Hair follicle dermal papilla cell (primary cell): ENCODE results near the gene OR10X1. TPM values are rescaled to one million over a fixed set of nuclear protein-coding genes. Genes with fewer than 3 reads are reported as not detected.

Source experiments
- total RNA-seq: library from RNA; depleted of rRNA; stranded (reverse); fragments of >200 nt; gene quantifications from 2 replicates; pipeline ENCODE4 v1.2.3, GENCODE V29; 2012

OR10X1 gene
- not detected in 2 replicates for total RNA-seq

GRCh38 chr1:158579733-158580132 is at the start of gene OR10X1:
Gene OR10X1, minus strand, starts transcription at chr1:158579899. Its CDS starts 0 bp downstream, at chr1:158579899.

GRCh38 chr1:158604968-158605367 is 25.3 kb upstream of the OR10X1 start, which contains the start of gene OR10Z1:
Gene OR10Z1, plus strand, starts transcription at chr1:158605268. Its CDS starts 1,171 bp downstream, at chr1:158606439.

GRCh38 chr1:158570480-158570879 is 9.2 kb downstream of the OR10X1 start, which contains the start of gene OR6P1:
Gene OR6P1, minus strand, starts transcription at chr1:158570580. Its CDS starts 6,976 bp downstream, at chr1:158563604.

GRCh38 chr1:158554352-158554751 is 25.3 kb downstream of the OR10X1 start, which contains the start of gene OR6Y1:
Gene OR6Y1, minus strand, starts transcription at chr1:158554405. Its CDS starts 6,300 bp downstream, at chr1:158548105.

Other genes with a start within 250 kb of the OR10X1 start
- not detected in 2 replicates for gene CD1B, start 248.4 kb downstream of the OR10X1 start, total RNA-seq
- not detected in 2 replicates for gene CD1E, start 226.0 kb downstream of the OR10X1 start, total RNA-seq
- gene OR10T2, start 180.4 kb downstream of the OR10X1 start, total RNA-seq: not detected in 2 replicates
- gene OR10K2, start 153.7 kb downstream of the OR10X1 start, total RNA-seq: not detected in 2 replicates
- not detected in 2 replicates for gene OR10K1, start 118.1 kb downstream of the OR10X1 start, total RNA-seq
- gene OR10R2, start 107.7 kb downstream of the OR10X1 start, total RNA-seq: not detected in 2 replicates
- not detected in 2 replicates for gene OR6Y1, start 25.5 kb downstream of the OR10X1 start, total RNA-seq
- not detected in 2 replicates for gene OR6P1, start 9.3 kb downstream of the OR10X1 start, total RNA-seq
- gene OR10Z1, start 25.4 kb upstream of the OR10X1 start, total RNA-seq: not detected in 2 replicates
- not detected in 2 replicates for gene SPTA1, start 106.8 kb upstream of the OR10X1 start, total RNA-seq
- gene OR6K2, start 120.8 kb upstream of the OR10X1 start, total RNA-seq: not detected in 2 replicates
- gene OR6K3, start 140.8 kb upstream of the OR10X1 start, total RNA-seq: not detected in 2 replicates
- gene OR6K6, start 174.8 kb upstream of the OR10X1 start, total RNA-seq: not detected in 2 replicates
- not detected in 2 replicates for gene OR6N1, start 192.3 kb upstream of the OR10X1 start, total RNA-seq
- not detected in 2 replicates for gene OR6N2, start 201.3 kb upstream of the OR10X1 start, total RNA-seq